ENCODE measurements around the gene MPPED1. TPM values are rescaled to one million over a fixed set of nuclear protein-coding genes. Genes with fewer than 3 reads are reported as not detected.

The MPPED1 gene
- total and polyA plus RNA-seq, 2 donors (not counting 3 experiments of a cell fraction or from before 2014, with no cell fraction given), result not detected

DNA sequence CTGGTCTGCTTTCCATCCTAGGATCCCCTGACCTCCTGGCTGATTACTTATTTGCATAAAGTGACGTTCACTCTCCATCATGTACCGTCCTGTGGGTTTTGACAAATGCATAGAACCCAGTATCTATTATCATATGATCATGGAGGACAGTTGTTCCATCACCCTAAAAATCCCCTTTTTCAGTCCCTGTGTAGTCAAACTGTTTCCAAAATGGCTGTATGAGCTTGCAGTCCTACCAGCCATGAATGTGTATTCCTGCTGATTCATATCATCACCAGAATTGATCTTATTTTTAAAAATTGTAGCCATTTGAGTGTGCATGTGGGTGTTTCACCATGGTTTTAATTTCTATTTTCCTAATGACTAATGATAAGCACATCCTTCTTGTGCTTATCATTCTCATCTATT lies 108.8 kb downstream of the MPPED1 start:
- Histone ChIP-seq H3K9me1 (replicated peaks; ENCODE audit: control insufficient read depth, extremely low read depth, insufficient read depth, low read length) (no peaks in the 10 kb centered on the region), H3K4me1 (ENCODE audit: control insufficient read depth, extremely low read depth, insufficient read depth, low read length) (no peaks in the 10 kb centered on the region), H3K4me2 (ENCODE audit: insufficient read depth, low read length) (no peak overlapping the region), H2AFZ (ENCODE audit: low read depth, low read length) (no peak overlapping the region), H3K9me3 (replicated peaks; ENCODE audit: control insufficient read depth, insufficient read depth, low read length) (no peaks in the 10 kb centered on the region), H4K20me1 (replicated peaks; ENCODE audit: control insufficient read depth, extremely low read depth, insufficient read depth, low read length) (no peaks in the 10 kb centered on the region), H3K27ac (ENCODE audit: insufficient read depth, low read depth, low read length) (no peak overlapping the region), H3K27me3 (ENCODE audit: control insufficient read depth in 2 of 2, insufficient read depth in 2 of 2, low read length in 2 of 2) (no peaks in the 10 kb centered on the region), H3K79me2 (ENCODE audit: control insufficient read depth, insufficient read depth, low read length) (no peaks in the 10 kb centered on the region), H3K9ac (replicated peaks; ENCODE audit: extremely low read depth, insufficient read depth, low read length) (no peak overlapping the region), H3K4me3 (replicated peaks in 1 of 3; ENCODE audit: insufficient read depth in 1 of 3, low read depth in 1 of 3, low read length in 3 of 3) (no peak overlapping the region), H3K36me3 (ENCODE audit: control insufficient read depth in 2 of 2, extremely low read depth in 1 of 2, insufficient read depth in 2 of 2, low read length in 2 of 2) (no peaks in the 10 kb centered on the region)
- CTCF ChIA-PET, result no interaction called here
- FAIRE-seq (no peak), DNase-seq (ENCODE audit: low read depth, low spot score) (no peak)
- TF ChIP-seq MAX (IDR thresholded peaks at IDR 0.05; ENCODE audit: insufficient read depth, insufficient read length) (no peak), CTCF (IDR thresholded peaks at IDR 0.05; ENCODE audit: extremely low read depth in 1 of 2, insufficient read depth in 1 of 2, low read depth in 1 of 2, low read length in 2 of 2) (no peak), JUN (IDR thresholded peaks at IDR 0.05; ENCODE audit: borderline replicate concordance, insufficient read depth, insufficient read length, low read depth) (no peak), POLR2AphosphoS5 (IDR thresholded peaks at IDR 0.05; ENCODE audit: insufficient read depth, low read depth, low read length) (no peak), POLR2A (IDR thresholded peaks at IDR 0.05; ENCODE audit: low read depth, low read length) (no peak), GATA2 (IDR thresholded peaks at IDR 0.05; ENCODE audit: insufficient read depth, insufficient read length, low read depth, low read length) (no peak), EZH2 (IDR thresholded peaks at IDR 0.05; ENCODE audit: borderline replicate concordance, low read depth, low read length, severe bottlenecking) (no peak), FOS (IDR thresholded peaks at IDR 0.05; ENCODE audit: borderline replicate concordance, insufficient read depth, low read length) (no peak), MYC (IDR thresholded peaks at IDR 0.05; ENCODE audit: low read depth, low read length) (no peak)
- POLR2A ChIA-PET, result no interaction called here
- intact Hi-C loops (cut with micrococcal nuclease) (no loop called here), dilution Hi-C loops (cut with MboI; ENCODE audit: extremely low pct_ligation_motif_present, low sequenced_read_pairs) (no loop called here)
- BruUV-seq (replicated peaks), result no TSS peak
